Brain microvascular endothelial cell (primary cell): ENCODE results near the gene SORT1.
"Not testable (repeated sequence)": the region's sequence is repeated elsewhere in the genome, so short reads cannot be mapped to it uniquely, and the experiment has no call there.

Experiments used
- DNase-seq: peaks from one replicate; pipeline ENCODE4 v3.0.0-alpha.2; 2020
- H3K27ac ChIP-seq: fragments of 250-450 bp; sonication (Bioruptor Pico); 2 replicates; pipeline ENCODE4 v1.5.1; 2020; ENCODE audit warnings: mild to moderate bottlenecking, moderate library complexity
- H3K27me3 ChIP-seq: fragments of 250-450 bp; sonication (Bioruptor Pico); replicated peaks from 2 replicates; pipeline ENCODE4 v1.5.1; 2020; ENCODE audit warnings: mild to moderate bottlenecking
- H3K36me3 ChIP-seq: fragments of 250-450 bp; sonication (Bioruptor Pico); replicated peaks from 2 replicates; pipeline ENCODE4 v1.5.1; 2020; ENCODE audit warnings: mild to moderate bottlenecking
- H3K4me3 ChIP-seq: 2 replicates; pipeline ENCODE4 v1.5.1; 2011; ENCODE audit warnings: low read depth, mild to moderate bottlenecking, control low read depth, low read length, moderate library complexity
- in situ Hi-C: cut with HindIII; loops from 2 replicates; pipeline ENCODE4 v1.10.0; 2017; ENCODE audit warnings: low sequenced_read_pairs, low pct_ligation_motif_present
- TF ChIP-seq, protein P1 (sequence below): IDR thresholded peaks from 2 replicates; pipeline ENCODE4 v1.5.1; 2011; ENCODE audit warnings: low read depth, mild to moderate bottlenecking, moderate library complexity, low read length, control low read depth, inconsistent platforms; ENCODE audit errors: missing control alignments

SORT1 gene

DNA sequence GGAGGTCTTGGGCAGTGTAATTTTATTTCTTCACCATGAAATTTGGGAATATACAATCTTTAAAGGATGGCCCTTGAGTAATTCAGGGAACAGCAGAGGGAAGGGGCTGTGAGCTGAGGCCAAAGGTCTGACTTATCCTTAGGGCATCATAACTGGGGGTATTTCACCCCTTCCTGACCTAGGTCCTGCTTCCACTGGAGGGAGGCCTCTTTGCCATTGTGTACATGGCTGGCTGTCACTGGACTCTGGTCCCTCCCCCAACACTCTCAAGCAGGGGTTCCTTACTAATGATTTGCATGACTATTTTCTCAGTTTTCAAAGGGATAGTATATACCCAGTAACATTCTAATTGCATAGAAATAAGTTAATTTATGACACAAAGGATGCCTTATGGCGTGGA is 107.6 kb downstream of the SORT1 start:
- TF ChIP-seq, protein P1, sequence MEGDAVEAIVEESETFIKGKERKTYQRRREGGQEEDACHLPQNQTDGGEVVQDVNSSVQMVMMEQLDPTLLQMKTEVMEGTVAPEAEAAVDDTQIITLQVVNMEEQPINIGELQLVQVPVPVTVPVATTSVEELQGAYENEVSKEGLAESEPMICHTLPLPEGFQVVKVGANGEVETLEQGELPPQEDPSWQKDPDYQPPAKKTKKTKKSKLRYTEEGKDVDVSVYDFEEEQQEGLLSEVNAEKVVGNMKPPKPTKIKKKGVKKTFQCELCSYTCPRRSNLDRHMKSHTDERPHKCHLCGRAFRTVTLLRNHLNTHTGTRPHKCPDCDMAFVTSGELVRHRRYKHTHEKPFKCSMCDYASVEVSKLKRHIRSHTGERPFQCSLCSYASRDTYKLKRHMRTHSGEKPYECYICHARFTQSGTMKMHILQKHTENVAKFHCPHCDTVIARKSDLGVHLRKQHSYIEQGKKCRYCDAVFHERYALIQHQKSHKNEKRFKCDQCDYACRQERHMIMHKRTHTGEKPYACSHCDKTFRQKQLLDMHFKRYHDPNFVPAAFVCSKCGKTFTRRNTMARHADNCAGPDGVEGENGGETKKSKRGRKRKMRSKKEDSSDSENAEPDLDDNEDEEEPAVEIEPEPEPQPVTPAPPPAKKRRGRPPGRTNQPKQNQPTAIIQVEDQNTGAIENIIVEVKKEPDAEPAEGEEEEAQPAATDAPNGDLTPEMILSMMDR = no peak
- Histone ChIP-seq H3K27ac (no peak overlapping the region), H3K27me3 (no peaks in the 10 kb centered on the region), H3K4me3 (no peak overlapping the region), H3K36me3 (no peaks in the 10 kb centered on the region)
- DNase-seq = no peak
- in situ Hi-C loops = no loop called here

DNA sequence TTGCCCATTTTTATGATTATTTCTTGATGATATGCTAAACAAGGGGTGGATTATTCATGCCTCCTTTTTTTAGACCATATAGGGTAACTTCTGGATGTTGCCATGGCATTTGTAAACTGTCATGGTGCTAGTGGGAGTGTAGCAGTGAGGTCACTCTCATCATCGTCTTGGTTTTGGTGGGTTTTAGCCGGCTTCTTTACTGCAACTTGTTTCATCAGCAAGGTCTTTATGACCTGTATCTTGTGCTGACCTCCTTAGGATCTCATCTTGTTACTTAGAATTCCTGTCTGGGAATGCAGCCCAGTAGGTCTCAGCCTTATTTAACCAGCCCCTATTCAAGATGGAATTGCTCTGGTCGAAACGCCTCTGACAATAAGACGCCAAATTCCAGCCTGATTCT is 111.0 kb downstream of the SORT1 start:
- H3K4me3 ChIP-seq, DNase-seq, in situ Hi-C loops, H3K27ac ChIP-seq, H3K36me3 ChIP-seq, H3K27me3 ChIP-seq: not testable (repeated sequence)

DNA sequence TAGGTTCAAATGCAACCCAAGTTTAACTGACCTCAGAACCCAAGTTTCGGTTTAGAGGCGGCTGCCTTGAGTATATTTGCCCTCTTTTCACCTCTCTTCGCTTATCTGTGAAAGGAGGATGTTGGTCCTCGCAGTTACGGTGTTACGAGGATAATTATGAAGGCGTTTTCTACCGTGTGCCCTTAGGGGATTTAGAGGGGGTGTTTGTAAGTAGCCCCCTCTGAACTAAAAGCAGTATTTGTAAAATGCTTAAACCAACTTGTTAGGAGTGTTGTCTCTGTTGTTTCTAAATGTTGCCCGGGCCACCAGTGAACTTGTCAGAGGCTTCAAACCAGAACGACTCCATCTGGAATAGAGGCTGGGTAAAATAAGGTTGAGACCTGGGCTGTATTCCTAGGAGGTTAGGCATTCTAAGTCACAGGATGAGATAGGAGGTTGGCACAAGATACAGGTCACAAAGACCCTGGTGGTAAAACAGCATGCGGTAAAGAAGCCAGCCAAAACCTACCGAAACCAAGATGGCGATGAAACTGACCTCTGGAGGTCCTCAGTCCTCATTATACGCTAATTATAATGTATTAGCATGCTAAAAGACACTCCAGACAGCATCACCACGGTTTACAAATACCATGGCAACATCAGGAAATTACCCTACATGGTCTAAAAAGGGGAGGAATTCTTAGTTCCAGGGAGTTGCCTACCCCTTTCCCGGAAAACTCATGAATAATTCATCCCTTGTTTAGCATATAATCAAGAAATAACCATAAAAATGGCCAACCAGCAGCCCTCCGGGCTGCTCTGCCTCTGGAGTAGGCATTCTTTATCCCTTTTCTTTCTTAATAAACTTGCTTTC is 113.7 kb downstream of the SORT1 start:
- H3K4me3 ChIP-seq = peak overlapping the region; percentile 85
- TF ChIP-seq, protein P1 = no peak
- DNase-seq = no peak
- peak overlapping the region; percentile 75 for H3K27ac ChIP-seq
- H3K36me3 ChIP-seq = no peaks in the 10 kb centered on the region
- in situ Hi-C loops = no loop called here
- no peaks in the 10 kb centered on the region for H3K27me3 ChIP-seq

DNA sequence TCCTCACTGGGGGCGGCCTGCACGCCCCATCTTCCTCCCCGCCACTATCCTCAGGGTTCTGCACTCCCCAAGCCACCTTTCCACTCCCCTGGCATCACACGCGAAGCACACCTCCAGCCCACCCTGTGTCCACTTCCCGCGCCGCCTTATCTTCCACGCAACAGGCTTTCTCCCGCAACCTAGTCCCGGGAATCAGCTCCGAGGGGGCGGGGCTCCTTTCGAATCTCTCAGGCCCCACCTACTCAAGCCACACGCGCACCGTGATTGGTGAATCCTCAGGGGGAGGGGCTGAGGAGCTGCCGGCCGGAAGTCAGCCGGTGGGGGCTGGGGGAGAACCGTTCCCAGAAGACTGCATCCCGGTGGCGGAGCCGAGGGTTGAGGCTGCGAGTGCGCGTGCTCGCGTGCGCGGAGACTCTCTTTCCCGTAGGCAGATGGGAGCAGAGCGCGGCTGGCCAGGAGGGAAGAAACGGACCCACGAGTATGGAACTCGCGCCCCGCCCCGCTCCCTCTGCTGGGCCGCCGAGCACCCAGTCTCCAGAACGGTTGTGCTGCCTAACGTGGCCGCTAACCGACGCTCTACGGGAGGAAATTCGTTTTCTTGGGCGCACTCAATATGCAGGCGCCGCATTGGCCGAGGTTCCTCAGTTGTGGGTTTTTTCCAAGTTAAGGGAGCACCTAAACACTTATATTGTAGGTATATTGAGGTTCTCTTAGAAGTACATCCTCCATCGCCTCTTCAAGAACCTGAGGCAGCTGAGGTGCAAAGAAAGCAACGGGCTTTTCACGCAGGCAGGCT is 114.6 kb downstream of the SORT1 start, which contains the start of gene PSRC1:
Gene PSRC1 (minus strand): TSS at position 194 of the 796 bp plus-strand sequence.
- no peaks in the 10 kb centered on the region for H3K36me3 ChIP-seq
- in situ Hi-C loops = no loop called here
- peak within 1 kb of the TSS; percentile 75 for H3K27ac ChIP-seq
- DNase-seq = peak; percentile 93
- H3K4me3 ChIP-seq = peak within 1 kb of the TSS; percentile 85
- TF ChIP-seq, protein P1 = peak; percentile 60
- H3K27me3 ChIP-seq = no peaks in the 10 kb centered on the region

DNA sequence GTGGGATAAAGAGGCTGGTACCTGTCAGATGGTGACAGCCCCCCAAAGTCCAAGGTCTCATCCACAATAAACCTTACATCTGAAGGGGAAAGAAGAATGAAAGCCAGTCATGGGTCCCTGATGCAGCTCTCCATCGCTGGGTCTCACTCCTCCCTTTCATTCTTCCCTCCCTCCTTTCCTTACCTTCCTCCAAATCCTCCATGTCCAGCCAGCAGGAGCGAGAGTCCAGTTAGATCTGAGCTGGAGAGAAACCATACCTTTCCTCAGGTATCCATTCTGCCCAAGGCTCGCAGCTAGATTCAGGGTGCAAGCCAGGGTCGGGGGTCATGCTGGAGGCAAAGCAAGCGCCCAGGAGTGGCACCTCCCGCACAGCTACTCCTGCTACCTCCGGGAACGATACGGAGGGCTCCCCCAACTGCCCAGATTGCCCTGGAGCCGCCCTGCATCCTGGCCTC is 115.2 kb downstream of the SORT1 start:
- Histone ChIP-seq H3K36me3 (peaks cover 2% of the 10 kb centered on the region), H3K27ac (peak overlapping the region; percentile 75), H3K27me3 (no peaks in the 10 kb centered on the region), H3K4me3 (peak overlapping the region; percentile 85)
- no peak for DNase-seq
- in situ Hi-C loops = no loop called here
- TF ChIP-seq, protein P1 = no peak
